Ishikawa (cell line): Measurements from ENCODE around the gene LCN9.

ENCODE experiments used
- CEBPB ChIP-seq: IDR thresholded peaks from 2 replicates; pipeline ENCODE4 v1.6.1; 2012
- CREB1 ChIP-seq: IDR thresholded peaks from 2 replicates; pipeline ENCODE4 v1.6.1; 2012; ENCODE audit warnings: low read depth
- EGR1 ChIP-seq: IDR thresholded peaks from 2 replicates; pipeline ENCODE4 v1.6.1; 2012
- EP300 ChIP-seq: IDR thresholded peaks from 2 replicates; pipeline ENCODE4 v1.6.1; 2012; ENCODE audit warnings: borderline replicate concordance
- FOXM1 ChIP-seq: IDR thresholded peaks from 2 replicates; pipeline ENCODE4 v1.6.1; 2012; ENCODE audit warnings: low read depth, borderline replicate concordance
- MAX ChIP-seq: IDR thresholded peaks from 2 replicates; pipeline ENCODE4 v1.6.1; 2012
- NFIC ChIP-seq: IDR thresholded peaks from 2 replicates; pipeline ENCODE4 v1.6.1; 2012
- RAD21 ChIP-seq: IDR thresholded peaks from 2 replicates; pipeline ENCODE4 v1.6.1; 2012; ENCODE audit warnings: low read depth
- REST ChIP-seq: IDR thresholded peaks from 2 replicates; pipeline ENCODE4 v1.6.1; 2012; ENCODE audit warnings: low read depth, mild to moderate bottlenecking
- TAF1 ChIP-seq: IDR thresholded peaks from 2 replicates; pipeline ENCODE4 v1.6.1; 2012; ENCODE audit warnings: low read depth, mild to moderate bottlenecking
- TCF12 ChIP-seq: IDR thresholded peaks from 2 replicates; pipeline ENCODE4 v1.6.1; 2012; ENCODE audit warnings: low read depth
- TEAD4 ChIP-seq: IDR thresholded peaks from 2 replicates; pipeline ENCODE4 v1.6.1; 2012
- YY1 ChIP-seq: IDR thresholded peaks from 2 replicates; pipeline ENCODE4 v1.6.1; 2012; ENCODE audit warnings: low read depth
- ZBTB7A ChIP-seq: IDR thresholded peaks from 2 replicates; pipeline ENCODE4 v1.6.1; 2012; ENCODE audit warnings: low read depth
- TF ChIP-seq, protein P1 (sequence below): IDR thresholded peaks from 2 replicates; pipeline ENCODE4 v1.6.1; 2012

LCN9 gene

DNA sequence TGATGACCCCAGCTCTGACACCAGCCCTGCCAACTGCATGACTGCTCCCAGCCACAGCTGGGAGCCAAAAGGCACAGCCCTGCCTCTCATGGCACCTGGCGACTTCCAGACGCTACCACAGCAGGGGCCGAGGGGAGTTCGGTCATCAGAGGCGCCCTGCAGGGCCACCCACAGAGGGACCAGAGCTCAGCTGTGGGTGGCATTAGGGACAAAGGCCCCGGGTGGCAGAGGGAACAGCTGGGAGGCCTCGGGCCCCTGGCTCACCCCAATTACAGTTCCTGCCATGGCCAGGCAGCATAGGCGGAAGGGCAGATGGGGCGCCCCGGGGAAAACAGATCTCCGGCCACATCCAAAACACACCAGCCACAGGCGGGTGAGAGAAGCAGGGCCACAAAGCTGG is 32.5 kb downstream of the LCN9 start:
- TF ChIP-seq TCF12, result no peak
- no peak for TF ChIP-seq NFIC
- TF ChIP-seq ZBTB7A, result no peak
- TF ChIP-seq MAX, result no peak
- no peak for TF ChIP-seq EP300
- no peak for TF ChIP-seq RAD21
- TF ChIP-seq CREB1, result no peak
- TF ChIP-seq CEBPB, result no peak
- TF ChIP-seq, protein P1, sequence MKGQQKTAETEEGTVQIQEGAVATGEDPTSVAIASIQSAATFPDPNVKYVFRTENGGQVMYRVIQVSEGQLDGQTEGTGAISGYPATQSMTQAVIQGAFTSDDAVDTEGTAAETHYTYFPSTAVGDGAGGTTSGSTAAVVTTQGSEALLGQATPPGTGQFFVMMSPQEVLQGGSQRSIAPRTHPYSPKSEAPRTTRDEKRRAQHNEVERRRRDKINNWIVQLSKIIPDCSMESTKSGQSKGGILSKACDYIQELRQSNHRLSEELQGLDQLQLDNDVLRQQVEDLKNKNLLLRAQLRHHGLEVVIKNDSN, result no peak
- no peak for TF ChIP-seq TAF1
- no peak for TF ChIP-seq TEAD4
- no peak for TF ChIP-seq REST
- no peak for TF ChIP-seq EGR1
- TF ChIP-seq FOXM1, result no peak
- no peak for TF ChIP-seq YY1

DNA sequence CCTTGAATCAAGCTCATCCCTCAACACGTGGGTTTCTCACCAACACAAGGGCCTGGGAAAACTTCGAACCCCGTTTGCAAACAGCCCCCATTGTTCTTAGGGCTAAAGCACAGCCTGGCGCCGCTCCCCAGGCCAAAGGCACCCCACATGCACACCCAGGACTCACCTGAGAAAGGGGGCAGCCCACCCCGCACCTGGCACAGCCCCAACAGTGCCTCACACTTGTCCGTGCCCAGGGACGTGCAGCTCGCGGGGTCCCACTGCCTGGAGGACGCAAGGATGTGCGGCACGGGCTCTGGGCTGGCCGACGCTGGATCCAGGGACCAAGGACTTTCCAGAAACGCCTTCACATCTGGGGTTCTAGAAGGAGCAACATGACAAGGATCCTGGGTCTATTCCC is 33.3 kb downstream of the LCN9 start:
- TF ChIP-seq REST (no peak), MAX (no peak), TEAD4 (no peak), CEBPB (no peak), CREB1 (no peak), RAD21 (no peak), TAF1 (no peak), NFIC (no peak)
- TF ChIP-seq, protein P1, result no peak

- TF ChIP-seq CREB1 (no peak), TEAD4 (no peak), EP300 (no peak), TCF12 (no peak)
Observed at GRCh38 chr9:135697226-135697625, 34.1 kb downstream of the LCN9 start.

- TF ChIP-seq TCF12 (no peak), TEAD4 (no peak), NFIC (no peak), CREB1 (no peak), CEBPB (no peak), TAF1 (no peak), ZBTB7A (no peak), EP300 (no peak), YY1 (no peak), EGR1 (no peak), REST (no peak), MAX (no peak), FOXM1 (no peak), RAD21 (no peak)
- TF ChIP-seq, protein P1, result no peak
Observed at GRCh38 chr9:135698236-135698635, 35.1 kb downstream of the LCN9 start.

GRCh38 chr9:135698767-135699166 is 35.7 kb downstream of the LCN9 start:
- TF ChIP-seq REST (no peak), ZBTB7A (no peak), TCF12 (no peak), EGR1 (no peak), NFIC (no peak), TAF1 (no peak), TEAD4 (no peak), MAX (no peak), CREB1 (no peak), FOXM1 (no peak), CEBPB (no peak), YY1 (no peak)
- TF ChIP-seq, protein P1, result no peak
